B cell (primary cell): ENCODE data around the gene NODAL. TPM values are rescaled to one million over a fixed set of nuclear protein-coding genes. Genes with fewer than 3 reads are reported as not detected.
A peak's percentile ranks its signal among the peaks of the same experiment; 100 is the strongest.

Experiments used
- ATAC-seq: fragments of 200-7000 bp; cut with Tn5 transposase; one replicate; pipeline ENCODE4 v1.10.0; 2021; ENCODE audit warnings: low read depth, mild to moderate bottlenecking, moderate number of reproducible peaks, moderate library complexity
- CTCF ChIA-PET: fragments of 350-600 bp; sonication (Branson Sonifier 250); formaldehyde crosslinking; loops from one replicate; lab custom pipeline; 2021; ENCODE audit warnings: antibody characterized with exemption, inconsistent platforms; lab: Charles Lee
- POLR2A ChIA-PET: fragments of 350-600 bp; sonication (Branson Sonifier 250); formaldehyde crosslinking; loops from one replicate; lab custom pipeline; 2021; ENCODE audit warnings: antibody characterized with exemption; lab: Charles Lee
- DNase-seq: peaks from one replicate; pipeline ENCODE4 v3.0.0; 2013
- H2AFZ ChIP-seq: 2 replicates; pipeline ENCODE4 v1.6.1; 2012; ENCODE audit warnings: mild to moderate bottlenecking, low read depth, low read length; ENCODE audit not compliant: insufficient read depth, poor library complexity, severe bottlenecking
- H3K27ac ChIP-seq, 2 donors: 1 replicate in 1 of 2; 2 replicates in 1 of 2; pipeline ENCODE4 v1.5.1; 2012 to 2013; ENCODE audit warnings: low read length in 2 of 2, mild to moderate bottlenecking in 2 of 2, moderate library complexity in 1 of 2
- H3K27me3 ChIP-seq, 4 experiments: fragments of 200-600 bp in 1 of 4; sonication (generic) in 1 of 4; replicated peaks in 1 of 4; 1 replicate in 2 of 4; 2 replicates in 2 of 4; pipeline versions ENCODE4 v1.6.1 to v1.7.0; 2013 to 2016; ENCODE audit warnings: low read length in 3 of 4, mild to moderate bottlenecking in 2 of 4, mixed read lengths in 1 of 4, moderate library complexity in 1 of 4; ENCODE audit not compliant: insufficient read depth in 4 of 4, control insufficient read depth in 3 of 4; ENCODE audit errors: control extremely low read depth in 1 of 4
- H3K36me3 ChIP-seq, 2 experiments: replicated peaks in 1 of 2; 1 replicate in 1 of 2; 2 replicates in 1 of 2; pipeline versions ENCODE4 v1.6.1 to v1.7.1; 2013; ENCODE audit warnings: low read length in 1 of 2; ENCODE audit not compliant: insufficient read depth in 2 of 2, control insufficient read depth in 1 of 2; ENCODE audit errors: control extremely low read depth in 1 of 2, extremely low read depth in 1 of 2
- H3K4me1 ChIP-seq, 2 donors: fragments of 200-600 bp in 1 of 2; sonication (generic) in 1 of 2; 1 replicate in 1 of 2; 2 replicates in 1 of 2; pipeline versions ENCODE4 v1.5.1 to v1.6.1; 2013 to 2017; ENCODE audit warnings: low read length in 2 of 2; ENCODE audit not compliant: control insufficient read depth in 2 of 2, insufficient read depth in 2 of 2
- H3K4me2 ChIP-seq: replicated peaks from 2 replicates; pipeline ENCODE3; 2012; ENCODE audit warnings: mild to moderate bottlenecking, low read depth, low read length; ENCODE audit not compliant: poor library complexity, severe bottlenecking
- H3K4me3 ChIP-seq, 5 experiments: fragments of 200-600 bp in 1 of 5; sonication (generic) in 1 of 5; 1 replicate in 3 of 5; 2 replicates in 2 of 5; pipeline versions ENCODE4 v1.5.1 to v1.7.0; 2011 to 2016; ENCODE audit warnings: low read length in 4 of 5, mild to moderate bottlenecking in 4 of 5, low read depth in 2 of 5, control low read depth in 1 of 5, moderate library complexity in 1 of 5; ENCODE audit not compliant: insufficient read depth in 1 of 5; ENCODE audit errors: control extremely low read depth in 1 of 5, extremely low read depth in 1 of 5
- H3K79me2 ChIP-seq: fragments of 200-600 bp; sonication (generic); one replicate; pipeline ENCODE4 v1.6.0; 2016; ENCODE audit warnings: low read length; ENCODE audit not compliant: control insufficient read depth, insufficient read depth
- H3K9ac ChIP-seq: fragments of 200-600 bp; sonication (generic); 2 replicates; pipeline ENCODE4 v1.6.1; 2017; ENCODE audit warnings: mild to moderate bottlenecking, low read length, moderate library complexity
- H3K9me3 ChIP-seq, 3 donors: one replicate each; pipeline versions ENCODE4 v1.6.1 to v1.7.1; 2013; ENCODE audit warnings: low read length in 2 of 3; ENCODE audit not compliant: control insufficient read depth in 2 of 3, insufficient read depth in 1 of 3; ENCODE audit errors: control extremely low read depth in 1 of 3
- H4K20me1 ChIP-seq: 2 replicates; pipeline ENCODE4 v1.6.0; 2012; ENCODE audit warnings: mild to moderate bottlenecking, low read length; ENCODE audit not compliant: insufficient read depth, control insufficient read depth, poor library complexity, severe bottlenecking
- H3K27ac Mint-ChIP-seq: one replicate; pipeline ENCODE4 v1.8.0; 2021; ENCODE audit warnings: mixed read lengths
- H3K27me3 Mint-ChIP-seq: one replicate; pipeline ENCODE4 v1.8.0; 2021; ENCODE audit warnings: mixed read lengths
- H3K4me1 Mint-ChIP-seq: one replicate; pipeline ENCODE4 v1.8.0; 2021; ENCODE audit warnings: mixed read lengths
- H3K4me3 Mint-ChIP-seq: one replicate; pipeline ENCODE4 v1.8.0; 2021; ENCODE audit warnings: mixed read lengths
- H3K9me3 Mint-ChIP-seq: one replicate; pipeline ENCODE4 v1.8.0; 2022; ENCODE audit warnings: mixed read lengths; ENCODE audit not compliant: insufficient read depth
- CTCF ChIP-seq: fragments of 200-600 bp; IDR thresholded peaks from one replicate; pipeline ENCODE4 v1.8.0; 2022; ENCODE audit warnings: antibody characterized with exemption, mild to moderate bottlenecking
- EZH2 ChIP-seq: IDR thresholded peaks from 2 replicates; pipeline ENCODE4 v1.6.1; 2012; ENCODE audit warnings: borderline replicate concordance, low read depth, mild to moderate bottlenecking, moderate library complexity, low read length; ENCODE audit not compliant: insufficient read depth, poor library complexity, severe bottlenecking
- WGBS: methylation state at CpG from one replicate; pipeline ENCODE4 v1.1.5; 2013; ENCODE audit warnings: missing lambda C conversion rate; ENCODE audit not compliant: insufficient coverage; 5-methylcytosine and 5-hydroxymethylcytosine counted together
- intact Hi-C: fragments of 100-400 bp; cut with micrococcal nuclease; formaldehyde crosslinking; loops from one replicate; pipeline ENCODE4 v1.10.0; 2022
- polyA plus RNA-seq: library from polyadenylated mRNA; depleted of rRNA; stranded (reverse); fragments of >200 nt; gene quantifications from 2 replicates; pipeline ENCODE4 v1.2.3, GENCODE V29; 2012
- total RNA-seq, 2 donors: library from RNA; stranded (reverse); fragments of 120-200 nt in 1 of 2; gene quantifications; 1 replicate in 1 of 2; 2 replicates in 1 of 2; pipeline versions ENCODE4 v1.2.3 to v1.2.4, GENCODE V29; 2013 to 2022

The NODAL gene
- total and polyA plus RNA-seq, 2 donors (not counting 1 experiment from before 2014, with no cell fraction given): 0.06 TPM; not detected in 1

GRCh38 chr10:70481831-70482530 is 40.5 kb upstream of the NODAL start:
- ATAC-seq: no peak
- H3K9ac ChIP-seq: no peak overlapping the region
- Mint-ChIP-seq H3K4me3 (no peak overlapping the region), H3K27me3 (no peaks in the 10 kb centered on the region), H3K9me3 (no peaks in the 10 kb centered on the region), H3K4me1 (peaks cover 50% of the 10 kb centered on the region), H3K27ac (no peak overlapping the region)
- no peak overlapping the region for H2AFZ ChIP-seq
- H3K4me2 ChIP-seq: no peak overlapping the region
- H3K36me3 ChIP-seq: no peaks in the 10 kb centered on the region
- ChIA-PET CTCF (interaction anchor here (1.5 kb wide), 1 partner anchor 21 kb away, joined by 10 read pairs; no protein-coding TSS in a partner anchor), POLR2A (no interaction called here)
- H3K4me1 ChIP-seq: peaks cover 40 to 42% of the 10 kb centered on the region in 2 donors
- peaks cover 38% of the 10 kb centered on the region for H3K79me2 ChIP-seq
- WGBS: 50% methylated on average over 7 of the region's 7 CpGs
- H3K9me3 ChIP-seq: no peaks in the 10 kb centered on the region
- no peak for TF ChIP-seq EZH2
- TF ChIP-seq CTCF: no peak
- DNase-seq: no peak
- peaks cover 0 to 7% (median 0%) of the 10 kb centered on the region in 4 experiments for H3K27me3 ChIP-seq
- no peaks in the 10 kb centered on the region for H4K20me1 ChIP-seq
- H3K4me3 ChIP-seq: no peak overlapping the region
- intact Hi-C loops: no loop called here
- no peak overlapping the region for H3K27ac ChIP-seq

GRCh38 chr10:70481105-70481504 is 39.6 kb upstream of the NODAL start:
- H3K9me3 Mint-ChIP-seq: no peaks in the 10 kb centered on the region
- WGBS: 96% methylated on average over 9 of the region's 9 CpGs
- no peak overlapping the region for H3K4me3 ChIP-seq
- no peaks in the 10 kb centered on the region for H4K20me1 ChIP-seq
- peak overlapping the region; percentile 89 for H3K4me2 ChIP-seq
- peak overlapping the region; percentile 77 for H3K27ac Mint-ChIP-seq
- H2AFZ ChIP-seq: no peak overlapping the region
- DNase-seq (no peak), ATAC-seq (no peak)
- no peak overlapping the region for H3K4me3 Mint-ChIP-seq
- intact Hi-C loops: no loop called here
- ChIA-PET CTCF (interaction anchor here (1.2 to 2.7 kb wide), 4 partner anchors 10 to 57 kb away, joined by 3 to 11 read pairs (median 8); no protein-coding TSS in a partner anchor), POLR2A (no interaction called here)
- H3K27me3 ChIP-seq: peaks cover 0 to 7% (median 0%) of the 10 kb centered on the region in 4 experiments
- H3K4me1 Mint-ChIP-seq: peaks cover 55% of the 10 kb centered on the region
- no peaks in the 10 kb centered on the region for H3K9me3 ChIP-seq
- peaks cover 35% of the 10 kb centered on the region for H3K79me2 ChIP-seq
- no peaks in the 10 kb centered on the region for H3K27me3 Mint-ChIP-seq
- no peaks in the 10 kb centered on the region for H3K36me3 ChIP-seq
- TF ChIP-seq CTCF (no peak), EZH2 (no peak)
- peaks cover 40 to 42% of the 10 kb centered on the region in 2 donors for H3K4me1 ChIP-seq
- peak overlapping the region in 1 of 2 donors; percentile 59 for H3K27ac ChIP-seq
- no peak overlapping the region for H3K9ac ChIP-seq
